GM12891 (cell line): ENCODE data around the gene GNG2.

Experiments
- POLR2A ChIP-seq: IDR thresholded peaks from 2 replicates; pipeline ENCODE4 v1.6.1; 2011; ENCODE audit warnings: low read depth, low read length, control low read depth
- POLR2AphosphoS5 ChIP-seq: IDR thresholded peaks from 2 replicates; pipeline ENCODE4 v1.6.1; 2011; ENCODE audit warnings: low read depth, low read length, control low read depth
- POU2F2 ChIP-seq: IDR thresholded peaks from 2 replicates; pipeline ENCODE4 v1.6.1; 2011; ENCODE audit warnings: low read depth, mild to moderate bottlenecking, control low read depth, low read length, moderate library complexity
- SPI1 ChIP-seq: IDR thresholded peaks from 2 replicates; pipeline ENCODE4 v1.6.1; 2011; ENCODE audit warnings: low read depth, low read length, control low read depth

- TF ChIP-seq POLR2A (no peak), POU2F2 (0 out of 2 replicates have a peak, but pooled peaks have one; percentile 14), POLR2AphosphoS5 (no peak), SPI1 (peak; percentile 95)
Observed at GRCh38 chr14:51844081-51844881, 16.1 kb upstream of the GNG2 start.
